Measurements from ENCODE around the gene SLC9A3.

DNA sequence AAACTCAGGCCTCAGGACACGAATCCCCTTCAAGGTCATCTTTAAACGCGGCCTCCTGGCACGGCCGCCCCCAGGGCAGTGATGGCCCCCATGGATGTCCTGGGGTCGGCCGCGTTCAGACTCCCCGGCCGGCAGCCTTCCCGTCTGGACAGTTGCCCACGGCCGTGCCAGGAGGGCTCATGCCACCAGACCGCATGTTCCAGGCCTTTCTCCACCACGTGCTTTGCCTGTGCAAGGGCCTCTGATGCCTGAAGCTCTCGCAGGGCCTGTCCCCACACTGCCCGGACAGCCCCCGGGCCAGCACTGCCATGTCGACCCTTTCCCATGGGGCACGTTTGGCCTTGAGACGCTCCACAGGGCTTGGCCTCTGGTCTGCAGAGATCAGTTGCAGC, 34.6 kb downstream of the SLC9A3 start:
- TF ChIP-seq POLR2A (IDR thresholded peaks at IDR 0.05; ENCODE audit: low read depth): no peak
- TF ChIP-seq, protein P1, sequence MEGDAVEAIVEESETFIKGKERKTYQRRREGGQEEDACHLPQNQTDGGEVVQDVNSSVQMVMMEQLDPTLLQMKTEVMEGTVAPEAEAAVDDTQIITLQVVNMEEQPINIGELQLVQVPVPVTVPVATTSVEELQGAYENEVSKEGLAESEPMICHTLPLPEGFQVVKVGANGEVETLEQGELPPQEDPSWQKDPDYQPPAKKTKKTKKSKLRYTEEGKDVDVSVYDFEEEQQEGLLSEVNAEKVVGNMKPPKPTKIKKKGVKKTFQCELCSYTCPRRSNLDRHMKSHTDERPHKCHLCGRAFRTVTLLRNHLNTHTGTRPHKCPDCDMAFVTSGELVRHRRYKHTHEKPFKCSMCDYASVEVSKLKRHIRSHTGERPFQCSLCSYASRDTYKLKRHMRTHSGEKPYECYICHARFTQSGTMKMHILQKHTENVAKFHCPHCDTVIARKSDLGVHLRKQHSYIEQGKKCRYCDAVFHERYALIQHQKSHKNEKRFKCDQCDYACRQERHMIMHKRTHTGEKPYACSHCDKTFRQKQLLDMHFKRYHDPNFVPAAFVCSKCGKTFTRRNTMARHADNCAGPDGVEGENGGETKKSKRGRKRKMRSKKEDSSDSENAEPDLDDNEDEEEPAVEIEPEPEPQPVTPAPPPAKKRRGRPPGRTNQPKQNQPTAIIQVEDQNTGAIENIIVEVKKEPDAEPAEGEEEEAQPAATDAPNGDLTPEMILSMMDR (IDR thresholded peaks at IDR 0.05): no peak

All from esophagus muscularis mucosa (tissue), 3 donors.